ENCODE measurements around the gene GOSR1. TPM values are rescaled to one million over a fixed set of nuclear protein-coding genes. Genes with fewer than 3 reads are reported as not detected.
"Not testable (repeated sequence)": the region's sequence is repeated elsewhere in the genome, so short reads cannot be mapped to it uniquely, and the experiment has no call there.

GOSR1 gene
- total RNA-seq, 4 donors from 2014 or later: 36.3 to 70.4 (median 54.7) TPM

GRCh38 chr17:30543456-30543855 lies 66.2 kb downstream of the GOSR1 start:
- DNase-seq: no peak
- Histone ChIP-seq H3K27ac (no peak overlapping the region), H3K27me3 (no peaks in the 10 kb centered on the region), H3K4me3 (replicated peaks in 1 of 3) (no peak overlapping the region), H3K36me3 (no peaks in the 10 kb centered on the region), H3K9me3 (no peaks in the 10 kb centered on the region), H3K4me1 (no peaks in the 10 kb centered on the region)
- WGBS, 2 donors: 62 to 72% methylated on average over 2 of the region's 2 CpGs
- TF ChIP-seq CTCF (IDR thresholded peaks at IDR 0.05) (no peak), POLR2A (IDR thresholded peaks at IDR 0.05) (no peak)
- intact Hi-C loops (cut with DNase I): no loop called here

- Histone ChIP-seq H3K9me3 (no peaks in the 10 kb centered on the region), H3K36me3 (peaks cover 0 to 3% of the 10 kb centered on the region in 2 donors), H3K4me1 (no peaks in the 10 kb centered on the region), H3K27ac (no peak overlapping the region), H3K4me3 (replicated peaks in 1 of 3) (no peak overlapping the region), H3K27me3 (no peaks in the 10 kb centered on the region)
- no peak for DNase-seq
- TF ChIP-seq POLR2A (IDR thresholded peaks at IDR 0.05) (no peak), CTCF (IDR thresholded peaks at IDR 0.05) (no peak)
- 91 to 93% methylated on average over 2 of the region's 2 CpGs for WGBS, 2 donors
- intact Hi-C loops (cut with DNase I): no loop called here
Observed at GRCh38 chr17:30545024-30545423, 67.8 kb downstream of the GOSR1 start.

GRCh38 chr17:30547778-30548573 lies 70.8 kb downstream of the GOSR1 start:
- intact Hi-C loops (cut with DNase I): no loop called here
- WGBS, 2 donors: 92% methylated on average over 15 of the region's 15 CpGs

GRCh38 chr17:30549181-30549580 lies 72.0 kb downstream of the GOSR1 start:
- 96% methylated on average over 4 of the region's 4 CpGs for WGBS, 2 donors
- H3K36me3 ChIP-seq; H3K27me3 ChIP-seq; H3K27ac ChIP-seq; H3K4me3 ChIP-seq (replicated peaks in 1 of 3); H3K4me1 ChIP-seq; DNase-seq; intact Hi-C loops (cut with DNase I); H3K9me3 ChIP-seq: not testable (repeated sequence)

More at GRCh38 chr17:30547778-30548573, 70.8 kb downstream of the GOSR1 start:
- TF ChIP-seq CTCF (IDR thresholded peaks at IDR 0.05) (no peak), POLR2A (IDR thresholded peaks at IDR 0.05) (no peak)
- H3K27ac ChIP-seq: no peak overlapping the region
- H3K27me3 ChIP-seq: no peaks in the 10 kb centered on the region
- H3K36me3 ChIP-seq: peaks cover 0 to 3% of the 10 kb centered on the region in 2 donors
- no peak overlapping the region for H3K4me3 ChIP-seq (replicated peaks in 1 of 3)
- H3K4me1 ChIP-seq: no peaks in the 10 kb centered on the region
- no peak for DNase-seq
- no peaks in the 10 kb centered on the region for H3K9me3 ChIP-seq

- Histone ChIP-seq H3K27me3 (no peaks in the 10 kb centered on the region), H3K36me3 (peaks cover 0 to 3% of the 10 kb centered on the region in 2 donors), H3K4me3 (replicated peaks in 1 of 3) (no peak overlapping the region), H3K9me3 (no peaks in the 10 kb centered on the region), H3K27ac (no peak overlapping the region), H3K4me1 (no peaks in the 10 kb centered on the region)
- WGBS, 2 donors: 87% methylated on average over 15 of the region's 15 CpGs
- no peak for DNase-seq
- TF ChIP-seq POLR2A (IDR thresholded peaks at IDR 0.05): no peak
- TF ChIP-seq CTCF (IDR thresholded peaks at IDR 0.05): no peak
- intact Hi-C loops (cut with DNase I): no loop called here
Observed at GRCh38 chr17:30549864-30550511, 72.8 kb downstream of the GOSR1 start.

Measured in thyroid gland (tissue), 4 donors.